Testis (tissue), 2 donors: ENCODE measurements around the gene LCMT2.

ENCODE experiments used
- CTCF ChIP-seq, 3 experiments: fragments of 450-650 bp in 2 of 3; fragments of 200-600 bp in 1 of 3; sonication (generic) in 1 of 3; IDR thresholded peaks; one replicate each; pipeline ENCODE4 v1.5.1; 2016 to 2019; ENCODE audit warnings: antibody characterized with exemption in 3 of 3, mild to moderate bottlenecking in 2 of 3, moderate library complexity in 1 of 3
- POLR2A ChIP-seq: fragments of 450-650 bp; IDR thresholded peaks from one replicate; pipeline ENCODE4 v1.6.1; 2017; ENCODE audit warnings: antibody characterized with exemption, mild to moderate bottlenecking, moderate library complexity

- TF ChIP-seq CTCF (IDR thresholded peaks at IDR 0.05) (no peak), POLR2A (no peak)
Measured at GRCh38 chr15:43283526-43283925, 46.8 kb downstream of the LCMT2 start.
